Measurements from ENCODE around the gene PANK4.

PANK4 gene

GRCh38 chr1:2476061-2476999, 50.1 kb downstream of the PANK4 start, which contains the start of gene PLCH2:
Gene PLCH2, plus strand, starts transcription at chr1:2476289. Its CDS starts 300 bp downstream, at chr1:2476589.
- Histone ChIP-seq H3K9ac (ENCODE audit: low read length) (no peak within 1 kb of the TSS), H3K79me2 (ENCODE audit: insufficient read depth, low read length) (no peaks in the 10 kb centered on the region), H3K9me2 (replicated peaks; ENCODE audit: insufficient read depth, low read length) (no peaks in the 10 kb centered on the region), H4K20me1 (ENCODE audit: low read depth, low read length) (no peaks in the 10 kb centered on the region), H3K27ac (ENCODE audit: low read depth, low read length) (no peak within 1 kb of the TSS), H3K36me3 (ENCODE audit: low read length) (no peaks in the 10 kb centered on the region), H3K27me3 (ENCODE audit: low read length) (no peaks in the 10 kb centered on the region), H3K4me3 (ENCODE audit: insufficient read depth, low read length, poor library complexity, severe bottlenecking) (no peak within 1 kb of the TSS), H2AFZ (ENCODE audit: low read depth, low read length, severe bottlenecking) (no peak within 1 kb of the TSS), H3K9me3 (ENCODE audit: insufficient read depth, low read length) (no peaks in the 10 kb centered on the region), H3F3A (ENCODE audit: insufficient read depth) (no peaks in the 10 kb centered on the region), H3K4me2 (ENCODE audit: low read depth, low read length, poor library complexity, severe bottlenecking) (no peak within 1 kb of the TSS)
- TF ChIP-seq EZH2phosphoT487 (conservative IDR thresholded peaks at IDR 0.05; ENCODE audit: low read length) (no peak), CTCF (IDR thresholded peaks at IDR 0.05; ENCODE audit: insufficient read depth, low read length, poor library complexity, severe bottlenecking) (no peak)

GRCh38 chr1:2475571-2475970, 50.8 kb downstream of the PANK4 start:
- Histone ChIP-seq H3K27me3 (ENCODE audit: low read length) (no peaks in the 10 kb centered on the region), H3K9me2 (replicated peaks; ENCODE audit: insufficient read depth, low read length) (no peaks in the 10 kb centered on the region), H2AFZ (ENCODE audit: low read depth, low read length, severe bottlenecking) (no peak overlapping the region), H3K27ac (ENCODE audit: low read depth, low read length) (no peak overlapping the region), H3K9ac (ENCODE audit: low read length) (no peak overlapping the region), H3K36me3 (ENCODE audit: low read length) (no peaks in the 10 kb centered on the region), H3K79me2 (ENCODE audit: insufficient read depth, low read length) (no peaks in the 10 kb centered on the region), H3K4me2 (ENCODE audit: low read depth, low read length, poor library complexity, severe bottlenecking) (no peak overlapping the region), H3K9me3 (ENCODE audit: insufficient read depth, low read length) (no peaks in the 10 kb centered on the region), H3F3A (ENCODE audit: insufficient read depth) (no peaks in the 10 kb centered on the region), H4K20me1 (ENCODE audit: low read depth, low read length) (no peaks in the 10 kb centered on the region), H3K4me3 (ENCODE audit: insufficient read depth, low read length, poor library complexity, severe bottlenecking) (no peak overlapping the region)
- TF ChIP-seq CTCF (IDR thresholded peaks at IDR 0.05; ENCODE audit: insufficient read depth, low read length, poor library complexity, severe bottlenecking), result no peak
- TF ChIP-seq EZH2phosphoT487 (conservative IDR thresholded peaks at IDR 0.05; ENCODE audit: low read length), result no peak

GRCh38 chr1:2474933-2475371, 51.4 kb downstream of the PANK4 start:
- H3K9ac ChIP-seq (ENCODE audit: low read length), result no peak overlapping the region
- no peak overlapping the region for H2AFZ ChIP-seq (ENCODE audit: low read depth, low read length, severe bottlenecking)
- H3K79me2 ChIP-seq (ENCODE audit: insufficient read depth, low read length), result no peaks in the 10 kb centered on the region
- H3K36me3 ChIP-seq (ENCODE audit: low read length), result no peaks in the 10 kb centered on the region
- no peaks in the 10 kb centered on the region for H3K9me3 ChIP-seq (ENCODE audit: insufficient read depth, low read length)
- no peaks in the 10 kb centered on the region for H4K20me1 ChIP-seq (ENCODE audit: low read depth, low read length)
- H3K27me3 ChIP-seq (ENCODE audit: low read length), result no peaks in the 10 kb centered on the region
- TF ChIP-seq CTCF (IDR thresholded peaks at IDR 0.05; ENCODE audit: insufficient read depth, low read length, poor library complexity, severe bottlenecking), result no peak
- no peak overlapping the region for H3K27ac ChIP-seq (ENCODE audit: low read depth, low read length)
- H3F3A ChIP-seq (ENCODE audit: insufficient read depth), result no peaks in the 10 kb centered on the region
- no peak overlapping the region for H3K4me3 ChIP-seq (ENCODE audit: insufficient read depth, low read length, poor library complexity, severe bottlenecking)
- no peaks in the 10 kb centered on the region for H3K9me2 ChIP-seq (replicated peaks; ENCODE audit: insufficient read depth, low read length)
- H3K4me2 ChIP-seq (ENCODE audit: low read depth, low read length, poor library complexity, severe bottlenecking), result no peak overlapping the region
